HG03139 (cell line): ENCODE measurements around the gene DIS3.
"Not testable (repeated sequence)": the region's sequence is repeated elsewhere in the genome, so short reads cannot be mapped to it uniquely, and the experiment has no call there.

Experiments used
- ATAC-seq: cut with Tn5 transposase; IDR thresholded peaks from one replicate; pipeline ENCODE4 v1.9.1; 2021; ENCODE audit not compliant: unreplicated experiment

The DIS3 gene

GRCh38 chr13:72781451-72782439, at the start of gene DIS3, which contains the start of gene PIBF1:
DIS3 (minus strand) TSS chr13:72781900; CDS start chr13:72781832, 68 bp downstream.
PIBF1 (plus strand) TSS chr13:72782133; CDS start chr13:72783470, 1,337 bp downstream.
- peak; percentile 98 for ATAC-seq

- ATAC-seq = no peak
Measured at GRCh38 chr13:72823724-72824123, 42.0 kb upstream of the DIS3 start.

- no peak for ATAC-seq
Measured at GRCh38 chr13:72823081-72823480, 41.4 kb upstream of the DIS3 start.

GRCh38 chr13:72820898-72821279, 39.2 kb upstream of the DIS3 start:
- no peak for ATAC-seq

- ATAC-seq = no peak
Measured at GRCh38 chr13:72820156-72820897, 38.6 kb upstream of the DIS3 start.

- no peak for ATAC-seq
Measured at GRCh38 chr13:72808917-72809500, 27.3 kb upstream of the DIS3 start.

GRCh38 chr13:72806514-72806913, 24.8 kb upstream of the DIS3 start:
- not testable (repeated sequence) for ATAC-seq

- no peak for ATAC-seq
Measured at GRCh38 chr13:72805676-72806346, 24.1 kb upstream of the DIS3 start.

GRCh38 chr13:72804301-72804700, 22.6 kb upstream of the DIS3 start:
- ATAC-seq = no peak

GRCh38 chr13:72798817-72799216, 17.1 kb upstream of the DIS3 start:
- ATAC-seq = no peak

GRCh38 chr13:72792640-72793039, 10.9 kb upstream of the DIS3 start:
- ATAC-seq = no peak

GRCh38 chr13:72788831-72789230, 7.1 kb upstream of the DIS3 start:
- ATAC-seq = no peak

GRCh38 chr13:72784679-72785078, 3.0 kb upstream of the DIS3 start:
- ATAC-seq = not testable (repeated sequence)

GRCh38 chr13:72782717-72783116, 1.0 kb upstream of the DIS3 start:
- no peak for ATAC-seq

GRCh38 chr13:72774019-72774418, 7.7 kb downstream of the DIS3 start:
- ATAC-seq = no peak

- ATAC-seq = no peak
Measured at GRCh38 chr13:72763411-72763810, 18.3 kb downstream of the DIS3 start.

- ATAC-seq = no peak
Measured at GRCh38 chr13:72760189-72760588, 21.5 kb downstream of the DIS3 start.

GRCh38 chr13:72757792-72758535, 23.7 kb downstream of the DIS3 start:
- ATAC-seq = no peak

- ATAC-seq = no peak
Measured at GRCh38 chr13:72754111-72754510, 27.6 kb downstream of the DIS3 start.

GRCh38 chr13:72751220-72751619, 30.5 kb downstream of the DIS3 start:
- ATAC-seq = no peak
